H1 (cell line): ENCODE results near the gene GRK6. TPM values are rescaled to one million over a fixed set of nuclear protein-coding genes. Genes with fewer than 3 reads are reported as not detected.

Experiments used
- BCL11A ChIP-seq, 2 experiments: IDR thresholded peaks; one replicate each; pipeline ENCODE4 v1.6.1; 2011; ENCODE audit warnings: low read depth in 2 of 2, low read length in 2 of 2, mild to moderate bottlenecking in 2 of 2
- CBX5 ChIP-seq: fragments of 300-800, 300-1000 bp; sonication (generic); IDR thresholded peaks from 2 replicates; pipeline ENCODE4 v1.7.1; 2016; ENCODE audit warnings: antibody characterized with exemption, low read length, low read depth
- GABPA ChIP-seq: IDR thresholded peaks from 2 replicates; pipeline ENCODE4 v1.6.1; 2011; ENCODE audit warnings: mild to moderate bottlenecking, low read length, moderate library complexity, borderline replicate concordance; ENCODE audit not compliant: insufficient read depth
- POU5F1 ChIP-seq: IDR thresholded peaks from 2 replicates; pipeline ENCODE4 v1.6.1; 2011; ENCODE audit warnings: low read depth, mild to moderate bottlenecking, low read length, moderate library complexity
- RNF2 ChIP-seq: fragments of 200-900, 300-1000 bp; sonication (generic); IDR thresholded peaks from 2 replicates; pipeline ENCODE4 v1.7.1; 2016; ENCODE audit warnings: borderline replicate concordance, low read depth, mild to moderate bottlenecking, antibody characterized with exemption, low read length; ENCODE audit not compliant: poor library complexity, severe bottlenecking; ENCODE audit errors: missing control alignments
- SIX5 ChIP-seq: IDR thresholded peaks from 2 replicates; pipeline ENCODE4 v1.6.1; 2011; ENCODE audit warnings: mild to moderate bottlenecking, low read depth, low read length
- SP1 ChIP-seq: IDR thresholded peaks from 2 replicates; pipeline ENCODE4 v1.6.1; 2011; ENCODE audit warnings: low read depth, low read length
- SP2 ChIP-seq: IDR thresholded peaks from 2 replicates; pipeline ENCODE4 v1.6.1; 2012; ENCODE audit warnings: mild to moderate bottlenecking, low read length, inconsistent platforms
- SRF ChIP-seq: IDR thresholded peaks from 2 replicates; pipeline ENCODE4 v1.6.1; 2011; ENCODE audit warnings: mild to moderate bottlenecking, low read depth, low read length, moderate library complexity
- TAF1 ChIP-seq: IDR thresholded peaks from 2 replicates; pipeline ENCODE4 v1.6.1; 2011; ENCODE audit warnings: mild to moderate bottlenecking, low read depth, low read length
- TCF12 ChIP-seq: IDR thresholded peaks from 2 replicates; pipeline ENCODE4 v1.6.1; 2011; ENCODE audit warnings: low read depth, mild to moderate bottlenecking, low read length
- polyA plus RNA-seq, 7 experiments: library from polyadenylated mRNA; depleted of rRNA in 3 of 7; stranded (reverse) in 5 of 7; unstranded in 2 of 7; fragments of >200 nt in 5 of 7; fragments of 200-250 nt in 2 of 7; gene quantifications; 1 replicate in 5 of 7; 2 replicates in 1 of 7; 4 replicates in 1 of 7; pipeline versions ENCODE4 v1.2.1 to v1.2.3, GENCODE V29; 2011 to 2013; ENCODE audit warnings: missing spikeins in 2 of 7, mixed read lengths in 2 of 7
- total RNA-seq: library from RNA; stranded (reverse); fragmentation: NEBNext Ultra II Directional; extraction: Animal tissue kit (Norgen Biotek cat#: 25700); gene quantifications from 2 replicates; pipeline ENCODE4 v1.2.1, GENCODE V29; 2021
- TF ChIP-seq, protein P1 (sequence below): fragments of 300-600 bp; sonication (generic); IDR thresholded peaks from 2 replicates; pipeline ENCODE4 v1.7.1; 2012; ENCODE audit warnings: low read length, moderate library complexity, mild to moderate bottlenecking, inconsistent platforms; ENCODE audit not compliant: insufficient replicate concordance

The GRK6 gene
- total and polyA plus RNA-seq, 2 of the 8 experiments (the other 6 are each of a cell fraction or from before 2014, with no cell fraction given) = 31.8 to 57.8 TPM

- TF ChIP-seq, protein P1, sequence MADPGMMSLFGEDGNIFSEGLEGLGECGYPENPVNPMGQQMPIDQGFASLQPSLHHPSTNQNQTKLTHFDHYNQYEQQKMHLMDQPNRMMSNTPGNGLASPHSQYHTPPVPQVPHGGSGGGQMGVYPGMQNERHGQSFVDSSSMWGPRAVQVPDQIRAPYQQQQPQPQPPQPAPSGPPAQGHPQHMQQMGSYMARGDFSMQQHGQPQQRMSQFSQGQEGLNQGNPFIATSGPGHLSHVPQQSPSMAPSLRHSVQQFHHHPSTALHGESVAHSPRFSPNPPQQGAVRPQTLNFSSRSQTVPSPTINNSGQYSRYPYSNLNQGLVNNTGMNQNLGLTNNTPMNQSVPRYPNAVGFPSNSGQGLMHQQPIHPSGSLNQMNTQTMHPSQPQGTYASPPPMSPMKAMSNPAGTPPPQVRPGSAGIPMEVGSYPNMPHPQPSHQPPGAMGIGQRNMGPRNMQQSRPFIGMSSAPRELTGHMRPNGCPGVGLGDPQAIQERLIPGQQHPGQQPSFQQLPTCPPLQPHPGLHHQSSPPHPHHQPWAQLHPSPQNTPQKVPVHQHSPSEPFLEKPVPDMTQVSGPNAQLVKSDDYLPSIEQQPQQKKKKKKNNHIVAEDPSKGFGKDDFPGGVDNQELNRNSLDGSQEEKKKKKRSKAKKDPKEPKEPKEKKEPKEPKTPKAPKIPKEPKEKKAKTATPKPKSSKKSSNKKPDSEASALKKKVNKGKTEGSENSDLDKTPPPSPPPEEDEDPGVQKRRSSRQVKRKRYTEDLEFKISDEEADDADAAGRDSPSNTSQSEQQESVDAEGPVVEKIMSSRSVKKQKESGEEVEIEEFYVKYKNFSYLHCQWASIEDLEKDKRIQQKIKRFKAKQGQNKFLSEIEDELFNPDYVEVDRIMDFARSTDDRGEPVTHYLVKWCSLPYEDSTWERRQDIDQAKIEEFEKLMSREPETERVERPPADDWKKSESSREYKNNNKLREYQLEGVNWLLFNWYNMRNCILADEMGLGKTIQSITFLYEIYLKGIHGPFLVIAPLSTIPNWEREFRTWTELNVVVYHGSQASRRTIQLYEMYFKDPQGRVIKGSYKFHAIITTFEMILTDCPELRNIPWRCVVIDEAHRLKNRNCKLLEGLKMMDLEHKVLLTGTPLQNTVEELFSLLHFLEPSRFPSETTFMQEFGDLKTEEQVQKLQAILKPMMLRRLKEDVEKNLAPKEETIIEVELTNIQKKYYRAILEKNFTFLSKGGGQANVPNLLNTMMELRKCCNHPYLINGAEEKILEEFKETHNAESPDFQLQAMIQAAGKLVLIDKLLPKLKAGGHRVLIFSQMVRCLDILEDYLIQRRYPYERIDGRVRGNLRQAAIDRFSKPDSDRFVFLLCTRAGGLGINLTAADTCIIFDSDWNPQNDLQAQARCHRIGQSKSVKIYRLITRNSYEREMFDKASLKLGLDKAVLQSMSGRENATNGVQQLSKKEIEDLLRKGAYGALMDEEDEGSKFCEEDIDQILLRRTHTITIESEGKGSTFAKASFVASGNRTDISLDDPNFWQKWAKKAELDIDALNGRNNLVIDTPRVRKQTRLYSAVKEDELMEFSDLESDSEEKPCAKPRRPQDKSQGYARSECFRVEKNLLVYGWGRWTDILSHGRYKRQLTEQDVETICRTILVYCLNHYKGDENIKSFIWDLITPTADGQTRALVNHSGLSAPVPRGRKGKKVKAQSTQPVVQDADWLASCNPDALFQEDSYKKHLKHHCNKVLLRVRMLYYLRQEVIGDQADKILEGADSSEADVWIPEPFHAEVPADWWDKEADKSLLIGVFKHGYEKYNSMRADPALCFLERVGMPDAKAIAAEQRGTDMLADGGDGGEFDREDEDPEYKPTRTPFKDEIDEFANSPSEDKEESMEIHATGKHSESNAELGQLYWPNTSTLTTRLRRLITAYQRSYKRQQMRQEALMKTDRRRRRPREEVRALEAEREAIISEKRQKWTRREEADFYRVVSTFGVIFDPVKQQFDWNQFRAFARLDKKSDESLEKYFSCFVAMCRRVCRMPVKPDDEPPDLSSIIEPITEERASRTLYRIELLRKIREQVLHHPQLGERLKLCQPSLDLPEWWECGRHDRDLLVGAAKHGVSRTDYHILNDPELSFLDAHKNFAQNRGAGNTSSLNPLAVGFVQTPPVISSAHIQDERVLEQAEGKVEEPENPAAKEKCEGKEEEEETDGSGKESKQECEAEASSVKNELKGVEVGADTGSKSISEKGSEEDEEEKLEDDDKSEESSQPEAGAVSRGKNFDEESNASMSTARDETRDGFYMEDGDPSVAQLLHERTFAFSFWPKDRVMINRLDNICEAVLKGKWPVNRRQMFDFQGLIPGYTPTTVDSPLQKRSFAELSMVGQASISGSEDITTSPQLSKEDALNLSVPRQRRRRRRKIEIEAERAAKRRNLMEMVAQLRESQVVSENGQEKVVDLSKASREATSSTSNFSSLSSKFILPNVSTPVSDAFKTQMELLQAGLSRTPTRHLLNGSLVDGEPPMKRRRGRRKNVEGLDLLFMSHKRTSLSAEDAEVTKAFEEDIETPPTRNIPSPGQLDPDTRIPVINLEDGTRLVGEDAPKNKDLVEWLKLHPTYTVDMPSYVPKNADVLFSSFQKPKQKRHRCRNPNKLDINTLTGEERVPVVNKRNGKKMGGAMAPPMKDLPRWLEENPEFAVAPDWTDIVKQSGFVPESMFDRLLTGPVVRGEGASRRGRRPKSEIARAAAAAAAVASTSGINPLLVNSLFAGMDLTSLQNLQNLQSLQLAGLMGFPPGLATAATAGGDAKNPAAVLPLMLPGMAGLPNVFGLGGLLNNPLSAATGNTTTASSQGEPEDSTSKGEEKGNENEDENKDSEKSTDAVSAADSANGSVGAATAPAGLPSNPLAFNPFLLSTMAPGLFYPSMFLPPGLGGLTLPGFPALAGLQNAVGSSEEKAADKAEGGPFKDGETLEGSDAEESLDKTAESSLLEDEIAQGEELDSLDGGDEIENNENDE = no peak
- TF ChIP-seq TCF12 = no peak
- no peak for TF ChIP-seq SRF
- no peak for TF ChIP-seq TAF1
- no peak for TF ChIP-seq GABPA
- TF ChIP-seq SP2 = no peak
- no peak for TF ChIP-seq SIX5
- TF ChIP-seq CBX5 = no peak
- no peak for TF ChIP-seq POU5F1
- TF ChIP-seq SP1 = no peak
- no peak for TF ChIP-seq RNF2
- TF ChIP-seq BCL11A (IDR thresholded peaks at IDR 0.05; ENCODE audit: low read depth in 2 of 2, low read length in 2 of 2) = no peak
Observed at GRCh38 chr5:177405312-177405711, 21.2 kb upstream of the GRK6 start (continued).
